ENCODE measurements around the gene GRM4. TPM values are rescaled to one million over a fixed set of nuclear protein-coding genes. Genes with fewer than 3 reads are reported as not detected.

The GRM4 gene
- total RNA-seq, 4 donors from 2014 or later = not detected

DNA sequence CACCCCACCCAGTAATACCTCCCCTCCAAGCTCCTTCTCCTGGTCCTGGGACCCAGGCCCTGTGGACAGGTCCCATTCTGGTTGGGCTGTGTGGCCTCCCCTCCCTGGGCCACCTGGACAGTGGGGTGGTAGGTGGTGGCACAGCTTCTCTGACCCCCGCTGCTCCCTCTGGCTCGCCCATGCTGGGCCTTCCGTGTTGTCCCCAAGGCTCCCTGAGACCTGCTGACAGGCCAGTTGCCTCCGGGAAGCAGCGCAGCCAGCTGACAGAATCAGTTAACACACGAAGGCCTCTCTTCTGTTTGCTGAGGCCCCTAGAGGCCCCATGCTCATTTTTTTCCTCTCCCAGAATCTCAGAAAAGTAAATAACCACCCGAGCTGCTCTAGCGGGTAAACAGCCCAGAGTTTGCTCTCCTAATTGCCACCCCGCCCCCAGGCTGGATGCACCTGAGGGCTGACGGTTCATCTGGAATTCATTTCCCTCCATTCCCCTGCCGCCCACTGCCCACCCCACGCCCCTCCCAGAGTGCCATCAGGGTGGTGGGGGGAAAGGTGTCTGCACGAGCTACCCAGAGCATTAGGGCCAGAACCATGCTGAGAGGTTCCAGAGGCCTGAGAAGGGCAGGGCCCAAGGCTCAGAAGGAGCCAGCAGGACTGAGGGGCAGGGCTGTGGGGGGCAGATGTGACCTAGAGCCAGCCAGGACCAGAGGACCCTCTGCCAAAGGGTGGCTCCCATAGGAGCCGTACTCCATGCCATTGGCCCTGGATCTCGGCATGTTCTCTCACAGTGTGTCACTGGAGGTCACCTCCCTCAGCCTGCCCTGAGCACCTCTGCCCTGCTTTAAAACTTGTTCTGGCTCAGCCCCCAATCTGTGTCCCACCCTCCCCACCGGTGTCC is 157.5 kb downstream of the GRM4 start:
- peak in 1 of 3 donors; percentile 41 for DNase-seq
- Histone ChIP-seq H3K27ac (no peak overlapping the region), H3K27me3 (no peaks in the 10 kb centered on the region), H3K36me3 (no peaks in the 10 kb centered on the region), H3K4me3 (no peak overlapping the region), H3K9me3 (no peaks in the 10 kb centered on the region), H3K4me1 (no peaks in the 10 kb centered on the region)
- TF ChIP-seq POLR2A (IDR thresholded peaks at IDR 0.05) = no peak
- TF ChIP-seq, protein P1, sequence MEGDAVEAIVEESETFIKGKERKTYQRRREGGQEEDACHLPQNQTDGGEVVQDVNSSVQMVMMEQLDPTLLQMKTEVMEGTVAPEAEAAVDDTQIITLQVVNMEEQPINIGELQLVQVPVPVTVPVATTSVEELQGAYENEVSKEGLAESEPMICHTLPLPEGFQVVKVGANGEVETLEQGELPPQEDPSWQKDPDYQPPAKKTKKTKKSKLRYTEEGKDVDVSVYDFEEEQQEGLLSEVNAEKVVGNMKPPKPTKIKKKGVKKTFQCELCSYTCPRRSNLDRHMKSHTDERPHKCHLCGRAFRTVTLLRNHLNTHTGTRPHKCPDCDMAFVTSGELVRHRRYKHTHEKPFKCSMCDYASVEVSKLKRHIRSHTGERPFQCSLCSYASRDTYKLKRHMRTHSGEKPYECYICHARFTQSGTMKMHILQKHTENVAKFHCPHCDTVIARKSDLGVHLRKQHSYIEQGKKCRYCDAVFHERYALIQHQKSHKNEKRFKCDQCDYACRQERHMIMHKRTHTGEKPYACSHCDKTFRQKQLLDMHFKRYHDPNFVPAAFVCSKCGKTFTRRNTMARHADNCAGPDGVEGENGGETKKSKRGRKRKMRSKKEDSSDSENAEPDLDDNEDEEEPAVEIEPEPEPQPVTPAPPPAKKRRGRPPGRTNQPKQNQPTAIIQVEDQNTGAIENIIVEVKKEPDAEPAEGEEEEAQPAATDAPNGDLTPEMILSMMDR (IDR thresholded peaks at IDR 0.05) = no peak

DNA sequence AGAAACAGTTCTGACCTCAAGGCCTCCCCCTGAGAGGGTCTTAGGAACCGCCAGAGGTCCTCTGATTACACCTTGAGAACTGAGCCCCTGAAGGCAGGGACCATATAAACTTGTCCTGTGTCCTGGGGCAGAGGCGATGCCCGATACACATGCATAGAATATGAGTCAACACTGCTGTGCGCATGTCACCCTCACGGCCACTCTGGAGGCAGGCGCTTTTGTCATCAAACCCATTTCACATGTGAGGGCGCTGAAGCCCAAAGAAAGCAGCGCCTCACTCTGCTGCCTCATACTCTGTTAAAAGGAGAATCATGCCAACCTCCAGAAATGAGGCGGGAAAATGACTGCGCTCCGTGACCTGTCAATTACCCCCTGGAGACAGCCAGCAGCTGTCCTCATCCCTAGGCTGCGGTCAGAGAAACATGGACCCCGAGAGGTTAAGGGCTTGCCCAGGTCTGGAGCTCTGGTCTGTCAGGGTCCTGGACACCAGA is 158.3 kb downstream of the GRM4 start:
- peak in 1 of 3 donors; percentile 30 for DNase-seq
- Histone ChIP-seq H3K36me3 (no peaks in the 10 kb centered on the region), H3K27me3 (no peaks in the 10 kb centered on the region), H3K4me3 (no peak overlapping the region), H3K4me1 (no peaks in the 10 kb centered on the region), H3K9me3 (no peaks in the 10 kb centered on the region), H3K27ac (no peak overlapping the region)
- TF ChIP-seq, protein P1 (IDR thresholded peaks at IDR 0.05) = no peak
- no peak for TF ChIP-seq POLR2A (IDR thresholded peaks at IDR 0.05)

DNA sequence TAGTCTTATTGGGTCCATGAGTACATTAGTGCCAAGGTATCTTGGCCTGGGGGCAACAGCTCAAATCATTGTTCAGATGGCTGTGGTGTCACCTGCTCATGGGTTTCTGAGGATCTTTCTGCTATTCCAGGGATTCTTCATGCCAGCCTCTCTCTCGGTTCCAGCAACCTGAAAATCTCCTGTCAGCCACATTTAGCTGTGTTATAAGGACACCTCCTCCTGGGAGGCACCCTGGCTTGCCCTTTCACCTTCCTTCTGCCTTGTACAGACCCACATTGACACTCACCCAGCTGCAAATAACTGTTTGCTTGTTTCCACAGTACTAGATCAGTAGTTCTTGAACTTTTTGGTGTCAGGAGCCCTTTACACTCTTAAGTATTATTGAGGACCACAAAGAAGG is 159.9 kb downstream of the GRM4 start:
- TF ChIP-seq, protein P1 (IDR thresholded peaks at IDR 0.05) = no peak
- TF ChIP-seq POLR2A (IDR thresholded peaks at IDR 0.05) = no peak

DNA sequence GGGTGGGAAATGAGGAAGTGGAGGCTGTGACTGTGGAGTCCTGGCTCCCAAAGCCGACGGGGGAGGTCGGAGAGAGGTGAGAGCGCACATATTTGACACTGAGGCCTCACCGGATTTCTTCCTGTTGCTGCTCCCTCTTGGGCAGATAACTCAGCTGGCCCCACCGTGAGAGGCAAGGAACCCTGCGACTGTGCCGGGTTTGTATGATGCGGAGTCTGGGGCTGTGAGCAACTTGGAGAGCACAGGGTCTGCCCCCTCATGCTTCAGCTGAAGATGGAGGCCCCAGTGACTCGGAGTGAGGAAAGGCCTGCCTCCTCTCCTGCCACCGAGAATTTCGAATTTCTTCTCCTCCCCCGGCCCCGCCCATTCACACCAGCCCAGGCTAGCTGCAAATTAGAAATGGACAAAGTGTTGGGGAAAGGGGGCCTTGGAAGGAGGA is 160.6 kb downstream of the GRM4 start:
- no peak for DNase-seq
- Histone ChIP-seq H3K27me3 (no peaks in the 10 kb centered on the region), H3K4me1 (no peaks in the 10 kb centered on the region), H3K36me3 (no peaks in the 10 kb centered on the region), H3K27ac (no peak overlapping the region), H3K4me3 (no peak overlapping the region), H3K9me3 (no peaks in the 10 kb centered on the region)
- TF ChIP-seq POLR2A (IDR thresholded peaks at IDR 0.05) = no peak
- TF ChIP-seq, protein P1 (IDR thresholded peaks at IDR 0.05) = no peak

More for the DNA sequence above, 159.9 kb downstream of the GRM4 start:
- Histone ChIP-seq H3K9me3 (no peaks in the 10 kb centered on the region), H3K4me3 (no peak overlapping the region), H3K27ac (no peak overlapping the region), H3K27me3 (no peaks in the 10 kb centered on the region), H3K4me1 (no peaks in the 10 kb centered on the region), H3K36me3 (no peaks in the 10 kb centered on the region)
- peak in 1 of 3 donors; percentile 17 for DNase-seq

DNA sequence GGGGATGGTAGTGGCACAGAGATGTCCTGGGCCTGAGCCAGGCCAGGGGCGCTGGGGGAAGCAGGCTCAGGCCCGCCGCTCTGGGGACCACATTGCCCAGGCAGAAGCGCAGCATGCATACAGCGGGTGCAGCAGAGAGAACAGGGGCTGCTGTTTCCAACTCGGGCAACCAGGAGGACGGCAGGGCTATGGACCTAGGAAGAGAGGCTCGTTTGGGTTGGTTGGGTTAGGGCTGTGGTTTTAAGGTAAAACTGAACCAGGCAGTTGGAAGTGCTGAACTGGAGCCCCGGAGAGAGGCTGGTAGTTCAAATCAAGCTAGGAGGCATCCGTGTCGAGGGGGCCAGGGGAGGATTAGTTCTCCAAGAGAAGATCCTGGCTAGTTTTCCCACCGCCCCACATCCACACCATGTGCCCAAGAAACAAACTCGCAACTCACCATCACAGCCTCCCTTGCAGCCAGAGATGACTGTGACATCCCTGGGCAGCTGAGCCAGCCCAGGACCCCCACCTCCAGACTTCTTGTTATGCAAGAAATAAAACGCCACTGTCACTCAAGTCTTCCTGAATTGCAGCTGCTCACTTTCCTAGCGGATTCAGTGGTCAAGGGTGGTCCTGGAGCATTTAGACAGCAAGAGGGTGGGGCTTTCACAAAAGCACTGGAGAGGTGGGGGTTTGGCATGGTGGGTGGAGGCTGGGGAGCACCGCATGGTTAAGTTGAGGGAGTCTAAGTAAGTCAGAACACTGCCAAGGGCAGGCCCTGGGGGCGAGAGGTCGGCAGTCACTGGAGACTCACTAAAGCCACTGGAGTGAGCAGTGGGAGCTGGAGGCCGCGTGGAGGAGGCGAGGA is 161.2 kb downstream of the GRM4 start:
- H3K27me3 ChIP-seq = no peaks in the 10 kb centered on the region
- no peaks in the 10 kb centered on the region for H3K9me3 ChIP-seq
- H3K36me3 ChIP-seq = no peaks in the 10 kb centered on the region
- no peak for TF ChIP-seq POLR2A (IDR thresholded peaks at IDR 0.05)
- TF ChIP-seq, protein P1 (IDR thresholded peaks at IDR 0.05) = no peak
- DNase-seq = peak in 1 of 3 donors; percentile 22
- H3K4me1 ChIP-seq = no peaks in the 10 kb centered on the region
- no peak overlapping the region for H3K27ac ChIP-seq
- no peak overlapping the region for H3K4me3 ChIP-seq

Data from Peyer's patch (tissue), 4 donors.